ENCODE results near the gene LDB2. TPM values are rescaled to one million over a fixed set of nuclear protein-coding genes. Genes with fewer than 3 reads are reported as not detected.
A peak's percentile ranks its signal among the peaks of the same experiment; 100 is the strongest.

Gene LDB2
- total and polyA plus RNA-seq, 2 of the 8 experiments (the other 6 are each of a cell fraction or from before 2014, with no cell fraction given) = 57.0 to 140 TPM

DNA sequence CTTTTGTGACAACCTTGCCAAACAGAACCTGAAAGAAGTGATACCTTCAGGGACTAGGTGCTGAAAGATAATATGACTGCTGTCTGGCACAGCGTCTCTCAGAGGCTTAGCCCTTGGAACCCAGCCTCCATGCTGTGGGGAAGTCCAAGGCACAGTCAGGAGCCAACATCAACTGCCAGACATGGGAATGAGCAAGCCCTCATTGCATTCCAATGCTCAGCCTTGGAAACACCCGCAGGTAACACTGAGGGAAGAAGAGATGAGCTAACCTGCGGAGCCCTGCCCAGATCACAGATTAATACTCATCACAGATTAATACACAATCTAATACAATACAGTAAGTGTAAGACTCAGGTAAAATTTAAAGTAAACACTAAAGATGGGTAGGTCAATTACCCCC lies 31.5 kb downstream of the LDB2 start:
- Histone ChIP-seq H3K79me1 (ENCODE audit: low read depth, low read length) (no peaks in the 10 kb centered on the region), H3K56ac (replicated peaks; ENCODE audit: insufficient read length, low read depth, low read length) (no peak overlapping the region), H2AK5ac (ENCODE audit: low read depth, low read length) (no peak overlapping the region), H3K27ac (ENCODE audit: low read depth, low read length) (no peak overlapping the region), H3K9ac (replicated peaks in 1 of 4; ENCODE audit: extremely low read depth in 1 of 4, low read depth in 3 of 4, low read length in 3 of 4) (no peak overlapping the region), H3K14ac (ENCODE audit: insufficient read length) (no peak overlapping the region), H3K23me2 (ENCODE audit: low read depth, low read length) (peaks cover 2% of the 10 kb centered on the region; the same call in 1 of the 2 replicates), H3K23ac (ENCODE audit: insufficient read length) (no peak overlapping the region), H2BK5ac (ENCODE audit: low read depth, low read length) (no peak overlapping the region), H2BK12ac (ENCODE audit: low read depth, low read length) (no peak overlapping the region; the same call in 1 of the 2 replicates), H3K4me1 (replicated peaks in 1 of 4; ENCODE audit: control insufficient read depth in 3 of 4, insufficient read depth in 4 of 4, low read length in 3 of 4) (peaks cover 0 to 10% (median 4%) of the 10 kb centered on the region in 4 experiments; a peak in 4 of 7 replicates), H2BK15ac (ENCODE audit: low read length) (no peak overlapping the region), H3K18ac (ENCODE audit: extremely low read depth, low read length) (no peak overlapping the region), H3K36me3 (ENCODE audit: control insufficient read depth in 2 of 4, insufficient read depth in 4 of 4, low read length in 3 of 4) (no peaks in the 10 kb centered on the region), H2AFZ (ENCODE audit: low read length) (no peak overlapping the region), H4K20me1 (replicated peaks in 1 of 2; ENCODE audit: control insufficient read depth in 1 of 2, insufficient read depth in 2 of 2, low read length in 2 of 2) (no peaks in the 10 kb centered on the region), H2BK20ac (ENCODE audit: low read length) (no peak overlapping the region), H3K4me3 (ENCODE audit: extremely low read depth in 1 of 4, insufficient read depth in 2 of 4, low read depth in 3 of 4, low read length in 4 of 4) (no peak overlapping the region), H3K4ac (replicated peaks; ENCODE audit: insufficient read length, low read depth, low read length) (no peak overlapping the region), H4K91ac (replicated peaks; ENCODE audit: insufficient read length, low read length) (peak overlapping the region; percentile 26), H3K9me3 (ENCODE audit: insufficient read depth in 2 of 2, low read depth in 1 of 2, low read length in 1 of 2) (no peaks in the 10 kb centered on the region), H3K79me2 (ENCODE audit: control insufficient read depth in 1 of 2, insufficient read depth in 2 of 2, low read length in 2 of 2) (peaks cover 0 to 36% of the 10 kb centered on the region in 2 experiments; a peak in 2 of 4 replicates), H4K5ac (ENCODE audit: insufficient read length, low read depth, low read length) (no peak overlapping the region), H3K4me2 (ENCODE audit: insufficient read depth in 1 of 2, low read depth in 2 of 2, low read length in 2 of 2) (no peak overlapping the region), H3K27me3 (replicated peaks in 1 of 4; ENCODE audit: control insufficient read depth in 3 of 4, extremely low read depth in 1 of 4, insufficient read depth in 3 of 4, low read length in 3 of 4) (no peaks in the 10 kb centered on the region), H2BK120ac (replicated peaks; ENCODE audit: low read depth, low read length) (no peak overlapping the region), H4K8ac (ENCODE audit: extremely low read depth, insufficient read depth, low read length) (no peak overlapping the region)
- FAIRE-seq (peak; percentile 19), DNase-seq (ENCODE audit: low read depth in 1 of 2, low spot score in 2 of 2) (no peak)
- WGBS, 2 experiments (ENCODE audit: extremely low coverage in 1 of 2, insufficient coverage in 1 of 2, insufficient read length in 1 of 2, insufficient replicate concordance in 2 of 2, low coverage in 1 of 2, low lambda C conversion rate in 2 of 2, missing lambda C conversion rate in 1 of 2) = 92% methylated on average over 3 of the region's 3 CpGs; no CpG with 5 or more reads in 1 of the 2 experiments
- ChIA-PET CTCF (ENCODE audit: partially characterized antibody) (interaction anchor here (1.0 to 2.2 kb wide), 2 partner anchors 17 to 50 kb away, joined by 3 to 7 read pairs; no protein-coding TSS in a partner anchor), POLR2A (ENCODE audit: partially characterized antibody) (no interaction called here)
- no peak for TF ChIP-seq RBBP5 (IDR thresholded peaks at IDR 0.05; ENCODE audit: borderline replicate concordance, low read depth, low read length)
- no peak for TF ChIP-seq CREB1 (IDR thresholded peaks at IDR 0.05)
- no peak for TF ChIP-seq CHD2 (IDR thresholded peaks at IDR 0.05; ENCODE audit: low read length)
- TF ChIP-seq SIX5 (IDR thresholded peaks at IDR 0.05; ENCODE audit: low read depth, low read length) = no peak
- TF ChIP-seq HDAC2 (IDR thresholded peaks at IDR 0.05; ENCODE audit: borderline replicate concordance in 1 of 2, low read depth in 2 of 2, low read length in 2 of 2) = no peak
- no peak for TF ChIP-seq TBP (IDR thresholded peaks at IDR 0.05; ENCODE audit: low read depth, low read length)
- TF ChIP-seq, protein P1, sequence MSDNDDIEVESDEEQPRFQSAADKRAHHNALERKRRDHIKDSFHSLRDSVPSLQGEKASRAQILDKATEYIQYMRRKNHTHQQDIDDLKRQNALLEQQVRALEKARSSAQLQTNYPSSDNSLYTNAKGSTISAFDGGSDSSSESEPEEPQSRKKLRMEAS (IDR thresholded peaks at IDR 0.05) = no peak
- TF ChIP-seq, protein P2, sequence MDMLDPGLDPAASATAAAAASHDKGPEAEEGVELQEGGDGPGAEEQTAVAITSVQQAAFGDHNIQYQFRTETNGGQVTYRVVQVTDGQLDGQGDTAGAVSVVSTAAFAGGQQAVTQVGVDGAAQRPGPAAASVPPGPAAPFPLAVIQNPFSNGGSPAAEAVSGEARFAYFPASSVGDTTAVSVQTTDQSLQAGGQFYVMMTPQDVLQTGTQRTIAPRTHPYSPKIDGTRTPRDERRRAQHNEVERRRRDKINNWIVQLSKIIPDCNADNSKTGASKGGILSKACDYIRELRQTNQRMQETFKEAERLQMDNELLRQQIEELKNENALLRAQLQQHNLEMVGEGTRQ (IDR thresholded peaks at IDR 0.05; ENCODE audit: low read length) = no peak
- TF ChIP-seq, protein P3, sequence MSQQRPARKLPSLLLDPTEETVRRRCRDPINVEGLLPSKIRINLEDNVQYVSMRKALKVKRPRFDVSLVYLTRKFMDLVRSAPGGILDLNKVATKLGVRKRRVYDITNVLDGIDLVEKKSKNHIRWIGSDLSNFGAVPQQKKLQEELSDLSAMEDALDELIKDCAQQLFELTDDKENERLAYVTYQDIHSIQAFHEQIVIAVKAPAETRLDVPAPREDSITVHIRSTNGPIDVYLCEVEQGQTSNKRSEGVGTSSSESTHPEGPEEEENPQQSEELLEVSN (IDR thresholded peaks at IDR 0.05) = no peak
- TF ChIP-seq PHF8 (conservative IDR thresholded peaks at IDR 0.05; ENCODE audit: low read depth, low read length) = no peak
- no peak for TF ChIP-seq SUZ12 (IDR thresholded peaks at IDR 0.05; ENCODE audit: low read length)
- no peak for TF ChIP-seq RXRA (IDR thresholded peaks at IDR 0.05; ENCODE audit: insufficient read depth, low read depth, low read length)

Data from H1 (cell line).